ENCODE measurements around the gene JMJD4.

- no peak for TF ChIP-seq EP300 (IDR thresholded peaks at IDR 0.05)
- TF ChIP-seq CTCF (IDR thresholded peaks at IDR 0.05): no peak
- TF ChIP-seq POLR2A (IDR thresholded peaks at IDR 0.05): no peak
Measured at GRCh38 chr1:227745568-227746265, 10.6 kb upstream of the JMJD4 start.

All from tibial nerve (tissue), 4 donors.